Measurements from ENCODE around the gene B3GALT6. TPM values are rescaled to one million over a fixed set of nuclear protein-coding genes. Genes with fewer than 3 reads are reported as not detected.

The B3GALT6 gene
- total RNA-seq, 1 experiment from 2014 or later = 84.2 TPM

- peak; percentile 93 for DNase-seq (ENCODE audit: low spot score)
Observed at GRCh38 chr1:1231400-1232207, 433 bp upstream of the B3GALT6 start, which contains the start of gene SDF4. Gene SDF4 (minus strand): TSS chr1:1232001. CDS start chr1:1228772, 3,229 bp downstream.

- DNase-seq (ENCODE audit: low spot score) = no peak
Observed at GRCh38 chr1:1232796-1233566, 944 bp downstream of the B3GALT6 start.

DNA sequence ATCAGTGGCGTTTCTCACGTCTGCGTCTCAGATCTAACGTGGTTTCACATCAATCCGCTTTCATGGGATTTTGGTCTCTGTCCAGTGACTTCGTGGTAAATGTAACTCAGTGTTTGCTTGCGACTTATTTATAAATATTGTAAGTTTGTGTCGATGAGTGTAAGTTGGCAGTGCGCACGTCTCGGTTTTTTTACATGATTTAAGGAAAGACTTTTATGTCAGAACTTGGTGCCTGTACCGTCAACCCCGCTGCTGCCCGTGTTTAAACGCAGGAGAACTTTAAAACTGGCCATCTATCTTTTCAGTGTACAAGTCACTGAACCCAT, 1.5 kb downstream of the B3GALT6 start:
- DNase-seq (ENCODE audit: low spot score) = no peak

- no peak for DNase-seq (ENCODE audit: low spot score)
Observed at GRCh38 chr1:1234180-1234808, 2.3 kb downstream of the B3GALT6 start.

DNA sequence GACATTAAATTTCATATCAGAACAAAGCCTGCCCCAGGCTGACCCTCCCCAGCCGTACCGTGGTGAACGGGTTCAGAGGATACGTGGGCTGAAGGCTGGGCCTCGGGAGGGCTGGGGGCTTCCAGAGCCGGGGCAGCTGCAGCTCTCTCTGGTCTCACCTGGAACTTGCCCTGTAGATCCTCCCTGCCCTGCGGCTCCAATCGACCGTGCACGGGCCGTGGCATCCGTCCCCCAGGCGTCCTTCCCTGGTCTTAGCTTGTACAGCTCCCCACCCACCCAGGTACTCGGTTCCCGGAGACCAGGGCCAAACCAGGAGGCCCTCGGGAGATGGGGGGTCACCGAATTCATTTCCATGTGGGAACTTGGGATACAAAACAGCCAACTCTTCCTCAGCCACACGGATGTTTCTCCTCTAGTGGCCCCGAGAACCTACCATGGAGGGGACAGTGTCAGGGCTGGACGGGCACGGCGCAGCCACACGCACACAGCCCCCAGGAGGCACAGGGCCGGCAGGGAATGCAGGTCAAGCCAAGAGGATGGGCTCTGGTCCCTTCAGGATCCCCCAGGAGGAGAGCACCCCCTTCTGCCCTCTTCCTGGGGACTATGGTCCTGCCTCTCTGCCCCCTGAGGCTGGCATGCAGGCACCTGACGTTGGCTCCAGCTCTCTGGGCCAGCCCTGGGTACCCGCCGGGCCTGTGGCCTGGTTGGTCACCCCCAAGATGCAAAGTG, 3.1 kb downstream of the B3GALT6 start:
- DNase-seq (ENCODE audit: low spot score) = no peak

- DNase-seq (ENCODE audit: low spot score) = no peak
Observed at GRCh38 chr1:1236176-1236763, 4.2 kb downstream of the B3GALT6 start.

DNA sequence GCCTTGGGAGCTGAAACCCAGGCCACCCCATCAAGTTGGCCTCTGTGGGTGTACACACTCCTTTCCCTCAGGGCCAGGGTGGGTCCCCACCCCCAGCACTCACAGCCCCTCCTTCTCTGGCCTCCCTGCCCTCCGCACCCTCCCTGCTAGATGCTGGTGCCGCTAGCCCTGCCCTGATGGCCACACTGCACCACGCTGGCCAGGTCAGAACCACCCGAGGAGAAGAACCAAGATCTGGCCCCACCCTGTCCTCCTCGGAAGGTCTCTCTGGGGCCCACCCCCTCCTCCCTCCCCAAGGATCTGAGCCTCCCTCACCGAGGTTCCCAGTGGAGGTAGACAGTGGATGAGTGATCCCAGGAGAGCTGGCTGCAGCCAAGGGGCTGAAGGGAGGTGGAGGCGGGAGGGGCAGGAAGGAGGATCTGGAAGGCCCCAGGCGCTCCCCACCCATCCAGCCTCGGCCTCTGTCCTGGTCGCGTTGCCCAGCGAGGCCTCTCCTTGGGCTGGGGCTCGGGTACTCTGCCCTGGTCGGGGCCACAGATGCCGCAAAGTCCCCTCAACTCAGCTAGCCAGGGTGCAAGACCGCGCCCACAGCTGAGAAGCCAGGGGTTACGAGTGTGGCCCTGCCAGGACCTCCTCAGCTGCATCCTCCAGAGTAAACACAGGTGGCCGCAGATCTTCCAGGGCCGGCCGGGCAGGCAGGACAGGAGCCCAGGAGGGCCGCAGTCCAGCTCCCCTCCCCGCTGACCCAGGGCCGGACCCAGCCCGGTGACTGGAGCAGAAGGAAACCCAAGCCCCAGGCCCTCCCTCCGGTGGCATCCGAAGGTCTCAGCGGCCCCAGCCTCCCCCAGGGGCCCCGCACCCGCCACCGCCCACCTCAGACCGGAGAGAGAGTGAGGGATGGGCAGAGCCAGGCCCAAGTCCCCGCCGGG, 5.2 kb downstream of the B3GALT6 start:
- peak; percentile 56 for DNase-seq (ENCODE audit: low spot score)

DNA sequence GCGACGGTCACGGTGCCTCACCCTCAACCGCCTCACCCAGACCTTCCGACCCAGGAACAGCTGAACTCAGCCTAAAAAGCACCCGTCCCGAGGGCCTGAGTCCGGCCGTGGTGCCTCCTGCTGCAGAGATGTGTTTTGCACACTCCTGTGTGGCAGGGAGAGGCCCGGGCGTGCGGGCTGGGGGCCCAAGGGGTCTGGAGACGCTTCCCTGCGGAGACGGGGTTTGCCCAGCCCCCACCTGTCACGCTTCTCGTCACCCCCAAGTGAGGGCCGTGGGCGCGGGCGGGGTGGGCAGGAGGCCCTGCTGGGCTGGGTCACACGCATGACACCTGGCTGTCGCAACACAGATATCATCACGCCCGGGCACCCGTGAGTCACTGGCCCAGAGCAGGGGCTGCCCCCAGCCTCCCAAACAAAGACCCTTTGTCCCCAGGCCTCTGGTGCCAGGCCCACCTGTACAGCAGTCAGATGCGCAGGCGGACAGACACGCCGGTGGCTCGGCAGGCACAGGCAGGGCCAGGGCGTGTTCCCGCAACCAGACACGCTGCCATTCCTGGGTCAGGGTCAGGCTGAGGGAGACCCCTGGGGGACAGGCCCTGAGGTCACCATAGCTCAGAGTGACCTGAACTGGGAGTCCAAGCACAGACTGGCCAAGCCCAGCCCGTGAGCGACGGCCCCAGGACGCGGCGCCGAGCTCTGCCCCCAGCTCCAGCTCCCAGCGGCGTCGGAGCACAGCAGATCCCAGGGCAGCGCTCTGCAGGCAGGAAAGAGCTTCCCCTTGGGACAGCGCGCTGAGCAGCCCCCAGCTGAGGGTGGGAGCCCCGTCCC, 6.1 kb downstream of the B3GALT6 start:
- peak; percentile 49 for DNase-seq (ENCODE audit: low spot score)

- DNase-seq (ENCODE audit: low spot score) = no peak
Observed at GRCh38 chr1:1238702-1239178, 6.7 kb downstream of the B3GALT6 start.

DNA sequence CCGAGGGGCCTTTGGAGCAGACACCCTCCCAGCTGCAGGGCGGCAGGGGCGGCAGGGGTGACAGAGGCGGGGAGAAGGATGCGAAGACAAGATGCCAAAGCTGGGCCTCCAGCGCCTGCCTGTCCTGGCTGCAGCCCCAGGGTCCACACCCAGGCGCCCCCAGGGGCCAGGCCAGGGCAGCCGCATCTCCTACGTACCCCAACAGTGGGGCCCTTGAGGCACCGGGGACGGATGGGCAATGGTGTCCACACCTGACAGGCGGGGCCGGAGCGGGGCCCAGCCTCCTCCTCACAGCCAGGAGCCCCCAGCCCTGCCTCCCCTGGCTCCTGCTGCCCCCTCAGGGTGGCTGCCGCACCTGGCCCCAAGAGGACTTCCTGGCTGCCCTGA, 7.2 kb downstream of the B3GALT6 start:
- DNase-seq (ENCODE audit: low spot score) = no peak

- DNase-seq (ENCODE audit: low spot score) = no peak
Observed at GRCh38 chr1:1239614-1240347, 7.7 kb downstream of the B3GALT6 start.

DNA sequence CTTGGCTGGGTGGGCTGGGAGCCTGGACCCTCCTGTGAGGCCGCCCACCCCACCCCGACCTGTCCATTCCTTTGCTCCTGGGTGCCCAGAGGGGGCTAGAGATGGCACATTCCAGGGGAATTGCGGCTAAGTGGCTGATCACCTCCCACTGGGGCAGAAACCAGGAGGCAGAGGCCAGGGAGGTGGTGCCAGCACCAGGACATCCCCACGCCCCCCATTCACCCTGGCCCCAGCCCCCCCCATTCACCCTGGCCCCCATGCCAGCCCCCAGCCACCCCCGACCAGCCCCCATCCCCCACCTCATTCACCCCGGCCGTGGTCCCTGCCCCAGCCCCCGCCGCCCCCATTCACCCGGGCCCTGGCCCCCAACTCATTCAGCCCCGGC, 8.3 kb downstream of the B3GALT6 start:
- DNase-seq (ENCODE audit: low spot score) = no peak

DNA sequence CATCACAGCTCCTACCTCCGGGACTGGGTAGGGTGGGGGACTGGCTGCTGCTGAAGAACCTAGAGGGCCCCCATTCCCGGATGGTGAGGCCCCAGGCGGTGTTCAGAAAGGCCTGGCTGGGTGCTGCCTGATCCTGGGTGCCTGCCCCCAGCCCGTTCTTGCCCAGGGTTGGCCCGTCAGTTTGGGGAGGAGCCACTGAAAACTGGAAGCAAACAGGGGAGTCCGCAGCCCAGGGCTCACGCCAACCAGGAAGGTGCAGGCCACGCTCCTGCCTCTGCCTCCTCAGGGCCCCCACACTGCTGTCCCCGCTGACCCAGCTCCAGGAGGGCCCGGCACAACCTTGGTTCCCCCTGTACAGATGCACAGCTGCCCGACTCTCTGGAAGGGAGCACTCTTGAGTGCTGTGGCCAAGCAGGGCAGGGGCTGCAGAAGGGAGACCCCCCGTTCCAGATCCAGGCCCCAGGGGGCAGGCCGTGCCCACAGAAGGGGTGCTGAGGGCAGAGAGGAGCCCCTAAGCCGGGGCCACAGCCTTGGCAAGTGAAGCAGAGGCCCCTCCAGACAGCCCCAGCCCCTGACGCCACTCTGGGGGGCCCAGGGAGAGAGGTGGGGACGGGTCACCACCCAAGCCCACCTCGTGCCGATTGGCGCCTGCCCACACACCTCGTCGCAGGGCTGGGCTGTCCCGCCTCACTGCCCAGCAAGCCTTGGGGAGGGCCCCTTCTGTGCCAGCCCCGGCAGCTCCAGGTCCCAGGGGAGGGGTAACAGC, 9.0 kb downstream of the B3GALT6 start:
- no peak for DNase-seq (ENCODE audit: low spot score)

GRCh38 chr1:1241588-1242219, 9.7 kb downstream of the B3GALT6 start:
- DNase-seq (ENCODE audit: low spot score) = no peak

DNA sequence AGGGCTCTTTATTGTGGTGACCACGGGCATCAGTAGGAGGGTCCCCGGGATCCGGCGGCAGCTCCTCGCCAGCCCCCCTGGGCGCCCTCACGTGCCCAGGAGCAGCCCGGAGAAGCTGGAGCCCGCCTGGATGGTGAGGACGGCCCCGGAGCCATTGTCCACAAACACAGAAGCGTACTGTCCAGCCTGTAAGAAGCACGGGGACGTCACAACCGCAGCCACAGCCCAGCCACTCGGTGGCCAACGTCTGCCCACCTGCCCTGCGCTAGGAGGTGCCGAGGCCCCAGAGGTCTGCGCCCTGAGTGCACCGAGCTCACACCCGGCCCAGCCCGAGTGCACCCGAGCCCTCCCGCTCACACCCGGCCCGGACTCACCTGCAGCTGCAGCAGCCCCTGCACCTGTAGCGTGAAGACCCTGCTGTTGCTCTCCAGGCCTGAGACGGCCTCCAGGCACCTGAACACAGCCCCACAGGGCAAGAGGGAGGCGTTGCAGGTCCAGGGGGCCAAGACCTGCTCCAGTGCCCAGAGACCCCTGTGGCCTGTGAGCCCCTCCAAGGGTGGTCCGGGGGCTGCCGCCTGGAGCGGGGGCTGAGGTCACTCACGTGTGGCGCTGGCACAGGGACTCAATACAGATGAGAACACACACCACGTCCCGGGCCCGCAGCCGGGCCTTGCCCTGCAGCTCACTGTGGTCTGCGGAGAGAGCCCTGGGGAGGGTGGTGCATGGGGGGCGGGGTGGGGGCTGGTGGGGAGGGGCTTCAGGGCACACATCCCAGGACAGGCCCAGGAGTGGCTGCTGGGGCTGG, 10.6 kb downstream of the B3GALT6 start:
- no peak for DNase-seq (ENCODE audit: low spot score)

- DNase-seq (ENCODE audit: low spot score) = no peak
Observed at GRCh38 chr1:1243266-1243660, 11.2 kb downstream of the B3GALT6 start.

GRCh38 chr1:1243807-1244191, 11.8 kb downstream of the B3GALT6 start:
- DNase-seq (ENCODE audit: low spot score) = no peak
